Measurements from ENCODE around the gene THRAP3. TPM values are rescaled to one million over a fixed set of nuclear protein-coding genes. Genes with fewer than 3 reads are reported as not detected.

THRAP3 gene
- total RNA-seq, 2 donors from 2014 or later: 64.3 to 66.4 TPM

DNA sequence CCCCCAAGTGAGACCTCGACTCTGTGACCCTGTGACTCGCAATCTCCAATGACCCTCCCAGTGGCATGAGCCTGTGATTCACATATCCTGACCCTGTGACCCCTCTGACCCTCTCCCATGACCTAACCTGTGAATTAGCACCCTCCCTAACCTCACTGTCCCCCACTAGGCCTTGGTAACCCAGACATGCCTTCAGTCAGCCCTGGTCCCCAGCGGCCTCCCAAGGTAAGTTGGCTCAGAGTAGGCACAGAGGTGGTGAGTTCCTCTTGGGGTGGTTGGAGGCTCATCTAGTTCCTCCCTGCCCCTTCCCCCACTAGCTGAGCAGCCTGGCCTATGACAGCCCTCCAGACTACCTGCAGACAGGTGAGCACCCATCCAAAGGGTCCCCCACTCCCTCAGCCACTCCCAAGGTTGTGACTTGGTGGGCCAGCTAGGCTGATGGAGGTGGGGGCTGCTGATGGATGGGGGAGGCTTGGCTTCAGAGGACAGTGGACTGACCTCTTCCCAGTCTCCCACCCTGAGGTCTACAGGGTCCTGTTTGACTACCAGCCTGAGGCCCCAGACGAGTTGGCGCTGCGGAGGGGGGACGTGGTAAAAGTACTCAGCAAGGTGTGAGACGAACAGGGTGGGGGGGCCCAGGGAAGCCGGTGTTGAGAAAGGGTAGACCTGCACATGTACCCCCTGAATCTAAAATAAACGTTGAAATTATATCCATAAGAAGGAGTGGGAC is 83.5 kb downstream of the THRAP3 start:
- no peaks in the 10 kb centered on the region for H3K9me3 ChIP-seq
- peak; percentile 42 for DNase-seq (ENCODE audit: low spot score)
- no peak overlapping the region for H3K27ac ChIP-seq
- H3K27me3 ChIP-seq: no peaks in the 10 kb centered on the region
- H3K36me3 ChIP-seq: peaks cover 17% of the 10 kb centered on the region
- H3K4me3 ChIP-seq: peak overlapping the region in 1 of 2 donors; percentile 86
- H3K4me1 ChIP-seq: peaks cover 0 to 21% of the 10 kb centered on the region in 2 donors
- TF ChIP-seq CTCF (IDR thresholded peaks at IDR 0.05): no peak

GRCh38 chr1:36309397-36309796 is 85.2 kb downstream of the THRAP3 start:
- TF ChIP-seq CTCF (IDR thresholded peaks at IDR 0.05): no peak
- H3K4me3 ChIP-seq: no peak overlapping the region

DNA sequence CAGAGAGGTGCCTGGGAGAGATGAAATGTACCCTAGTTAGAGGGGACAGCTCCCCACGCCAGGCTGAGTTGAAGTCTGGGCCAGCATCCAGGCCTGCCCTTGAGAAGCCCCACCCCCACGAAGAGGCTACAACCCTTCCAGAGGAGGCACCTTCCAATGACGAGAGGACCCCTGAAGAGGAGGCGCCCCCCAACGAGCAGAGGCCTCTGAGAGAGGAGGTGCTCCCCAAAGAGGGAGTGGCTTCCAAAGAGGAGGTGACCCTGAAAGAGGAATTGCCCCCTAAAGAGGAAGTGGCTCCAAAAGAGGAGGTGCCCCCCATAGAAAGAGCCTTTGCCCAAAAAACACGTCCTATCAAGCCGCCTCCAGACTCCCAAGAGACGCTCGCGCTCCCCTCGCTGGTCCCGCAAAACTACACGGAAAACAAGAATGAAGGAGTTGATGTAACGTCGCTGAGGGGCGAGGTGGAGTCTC is 96.1 kb downstream of the THRAP3 start:
- no peaks in the 10 kb centered on the region for H3K27me3 ChIP-seq
- H3K36me3 ChIP-seq: no peaks in the 10 kb centered on the region
- H3K4me3 ChIP-seq: peak overlapping the region; percentile 33 to 66
- no peaks in the 10 kb centered on the region for H3K9me3 ChIP-seq
- no peak for DNase-seq (ENCODE audit: low spot score)
- peak overlapping the region; percentile 85 to 94 for H3K27ac ChIP-seq
- TF ChIP-seq CTCF (IDR thresholded peaks at IDR 0.05): no peak
- peaks cover 0 to 40% of the 10 kb centered on the region in 2 donors for H3K4me1 ChIP-seq

More at GRCh38 chr1:36309397-36309796, 85.2 kb downstream of the THRAP3 start:
- Histone ChIP-seq H3K36me3 (peaks cover 3% of the 10 kb centered on the region), H3K27me3 (no peaks in the 10 kb centered on the region), H3K4me1 (peaks cover 0 to 21% of the 10 kb centered on the region in 2 donors), H3K27ac (no peak overlapping the region), H3K9me3 (no peaks in the 10 kb centered on the region)
- no peak for DNase-seq (ENCODE audit: low spot score)

DNA sequence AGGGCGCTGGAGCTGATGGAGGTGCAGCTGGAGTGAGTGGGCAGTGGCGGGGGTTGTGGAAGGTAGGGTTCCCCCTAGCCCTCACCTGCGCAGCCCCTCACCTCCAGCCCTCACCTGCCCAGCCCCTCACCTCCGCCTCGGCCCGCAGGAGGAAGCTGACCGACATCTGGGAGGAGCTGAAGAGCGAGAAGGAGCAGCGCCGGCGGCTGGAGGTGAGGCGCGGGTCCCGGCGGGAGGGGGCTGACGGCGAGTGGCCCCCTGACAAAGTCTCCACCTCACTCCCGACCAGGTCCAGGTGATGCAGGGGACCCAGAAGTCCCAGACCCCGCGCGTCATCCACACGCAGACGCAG is 96.5 kb downstream of the THRAP3 start:
- Histone ChIP-seq H3K9me3 (no peaks in the 10 kb centered on the region), H3K36me3 (no peaks in the 10 kb centered on the region), H3K4me1 (peaks cover 0 to 40% of the 10 kb centered on the region in 2 donors), H3K27me3 (no peaks in the 10 kb centered on the region), H3K4me3 (peak overlapping the region; percentile 33 to 66), H3K27ac (peak overlapping the region; percentile 85 to 94)
- DNase-seq (ENCODE audit: low spot score): no peak
- no peak for TF ChIP-seq CTCF (IDR thresholded peaks at IDR 0.05)

DNA sequence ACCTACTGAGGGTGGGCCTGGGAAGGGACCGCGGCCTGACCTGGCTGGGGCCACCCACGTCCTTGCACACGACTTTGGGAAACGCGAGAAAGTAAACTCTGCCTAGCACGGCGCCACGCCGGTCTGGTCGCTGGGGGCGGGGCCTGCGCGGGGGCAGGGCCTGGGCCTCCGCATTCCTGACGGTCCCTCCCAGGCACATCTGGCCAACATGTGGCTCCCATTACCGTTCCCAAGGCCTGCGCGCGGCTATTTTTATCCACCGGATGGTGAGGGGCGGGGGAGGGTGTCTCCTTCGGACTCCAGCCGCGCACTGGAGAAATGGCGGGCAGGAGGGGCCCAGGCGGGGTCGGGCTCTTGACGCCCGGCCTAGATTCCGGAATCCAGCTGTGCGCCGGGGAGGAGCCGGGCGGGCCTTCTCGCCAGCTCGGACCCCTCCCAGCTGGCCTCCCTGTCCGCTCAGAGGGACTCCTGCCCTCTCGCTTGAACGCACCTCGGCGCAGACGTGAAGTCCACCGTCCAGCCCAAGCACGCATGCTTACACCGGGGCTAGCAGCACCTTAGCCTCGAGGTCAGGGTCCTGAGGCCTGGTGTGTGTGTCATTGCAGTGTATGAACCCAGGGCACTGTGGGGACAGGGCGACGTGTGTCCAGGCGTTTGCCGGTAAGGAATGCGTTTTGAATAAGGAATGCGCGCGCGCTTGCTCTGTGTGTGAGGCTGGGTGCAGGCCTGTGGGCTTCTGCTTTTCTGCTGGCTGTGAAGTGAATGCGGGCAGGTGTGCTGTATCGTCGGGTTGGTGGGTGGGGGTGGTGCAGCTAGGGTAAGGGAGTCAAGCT is 97.1 kb downstream of the THRAP3 start:
- Histone ChIP-seq H3K36me3 (no peaks in the 10 kb centered on the region), H3K4me3 (peak overlapping the region; percentile 33 to 66), H3K4me1 (peaks cover 0 to 40% of the 10 kb centered on the region in 2 donors), H3K27ac (peak overlapping the region; percentile 85 to 94), H3K9me3 (no peaks in the 10 kb centered on the region), H3K27me3 (no peaks in the 10 kb centered on the region)
- DNase-seq (ENCODE audit: low spot score): peak; percentile 75
- TF ChIP-seq CTCF (IDR thresholded peaks at IDR 0.05): no peak
